Measurements from ENCODE around the gene AKAP13. TPM values are rescaled to one million over a fixed set of nuclear protein-coding genes. Genes with fewer than 3 reads are reported as not detected.
"Not testable (repeated sequence)": the region's sequence is repeated elsewhere in the genome, so short reads cannot be mapped to it uniquely, and the experiment has no call there.

AKAP13 gene
- total RNA-seq, 1 experiment from 2014 or later, result 47.3 TPM

- not testable (repeated sequence) for H3K79me1 ChIP-seq (ENCODE audit: insufficient read depth, low read depth, low read length, poor library complexity, severe bottlenecking); H4K5ac ChIP-seq (ENCODE audit: insufficient read length, low read depth, low read length); H3K27me3 ChIP-seq (ENCODE audit: insufficient read depth, low read length); H2BK15ac ChIP-seq (ENCODE audit: low read depth, low read length); H3K27ac ChIP-seq (ENCODE audit: insufficient read length, low read depth, low read length); H2AFZ ChIP-seq (ENCODE audit: low read length); H3K23me2 ChIP-seq (ENCODE audit: insufficient read length, low read depth, low read length, poor library complexity, severe bottlenecking); H3K14ac ChIP-seq (ENCODE audit: insufficient read depth, low read length); H3K4me2 ChIP-seq (ENCODE audit: insufficient read depth, insufficient read length, low read length); H3T11ph ChIP-seq (ENCODE audit: low read length); H3K4me1 Mint-ChIP-seq; H4K20me1 ChIP-seq (ENCODE audit: control insufficient read depth, insufficient read depth, insufficient read length); H2BK20ac ChIP-seq (ENCODE audit: low read depth, low read length, poor library complexity, severe bottlenecking); H3K56ac ChIP-seq (ENCODE audit: insufficient read length, low read depth, low read length); H3K23ac ChIP-seq (ENCODE audit: insufficient read length, low read depth, low read length); H3K9me3 ChIP-seq (ENCODE audit: control insufficient read depth, low read depth, low read length); H3K9ac ChIP-seq (ENCODE audit: extremely low read depth, insufficient read length, low read length); H4K8ac ChIP-seq (replicated peaks; ENCODE audit: insufficient read length, low read depth, low read length); H3K4me1 ChIP-seq (ENCODE audit: insufficient read depth, low read length); H2BK5ac ChIP-seq (ENCODE audit: insufficient read length, low read length); H4K91ac ChIP-seq (ENCODE audit: insufficient read length, low read depth, low read length); H3K9me3 Mint-ChIP-seq; H3K79me2 ChIP-seq (ENCODE audit: insufficient read depth, low read length); H2BK120ac ChIP-seq (ENCODE audit: low read depth, low read length, poor library complexity, severe bottlenecking); H3K36me3 Mint-ChIP-seq (ENCODE audit: insufficient read depth in 1 of 3, low read depth in 3 of 3); H3K27me3 Mint-ChIP-seq (ENCODE audit: low read depth); H3K18ac ChIP-seq (ENCODE audit: insufficient read length, low read depth, low read length); H3K4ac ChIP-seq (ENCODE audit: low read depth, low read length); H2AK5ac ChIP-seq (ENCODE audit: insufficient read length, low read length); H3K27ac Mint-ChIP-seq; H3K4me3 Mint-ChIP-seq; DNase-seq; H2BK12ac ChIP-seq (ENCODE audit: insufficient read length, low read depth, low read length)
- whole genome bisulfite sequencing (ENCODE audit: extremely low coverage, insufficient read length, low lambda C conversion rate), result no CpG with 5 or more reads among the region's 6 CpGs
Observed at GRCh38 chr15:85344653-85345114, 35.7 kb upstream of the AKAP13 start.

GRCh38 chr15:85345196-85345918 is 35.0 kb upstream of the AKAP13 start:
- H4K91ac ChIP-seq (ENCODE audit: insufficient read length, low read depth, low read length); H3K4me2 ChIP-seq (ENCODE audit: insufficient read depth, insufficient read length, low read length); H2BK5ac ChIP-seq (ENCODE audit: insufficient read length, low read length); H3K27me3 ChIP-seq (ENCODE audit: insufficient read depth, low read length); H3K9ac ChIP-seq (ENCODE audit: extremely low read depth, insufficient read length, low read length); H2BK15ac ChIP-seq (ENCODE audit: low read depth, low read length); H3K27ac Mint-ChIP-seq; H3K79me1 ChIP-seq (ENCODE audit: insufficient read depth, low read depth, low read length, poor library complexity, severe bottlenecking); H2AFZ ChIP-seq (ENCODE audit: low read length); H3K79me2 ChIP-seq (ENCODE audit: insufficient read depth, low read length); H3K4me1 ChIP-seq (ENCODE audit: insufficient read depth, low read length); H3K18ac ChIP-seq (ENCODE audit: insufficient read length, low read depth, low read length); H3K23ac ChIP-seq (ENCODE audit: insufficient read length, low read depth, low read length); H2BK20ac ChIP-seq (ENCODE audit: low read depth, low read length, poor library complexity, severe bottlenecking); H3T11ph ChIP-seq (ENCODE audit: low read length); H4K8ac ChIP-seq (replicated peaks; ENCODE audit: insufficient read length, low read depth, low read length); H2BK120ac ChIP-seq (ENCODE audit: low read depth, low read length, poor library complexity, severe bottlenecking); H3K4me1 Mint-ChIP-seq; H3K9me3 Mint-ChIP-seq; H3K56ac ChIP-seq (ENCODE audit: insufficient read length, low read depth, low read length); H3K4me3 Mint-ChIP-seq; H3K4ac ChIP-seq (ENCODE audit: low read depth, low read length); H2AK5ac ChIP-seq (ENCODE audit: insufficient read length, low read length); H3K14ac ChIP-seq (ENCODE audit: insufficient read depth, low read length); H2BK12ac ChIP-seq (ENCODE audit: insufficient read length, low read depth, low read length); H4K5ac ChIP-seq (ENCODE audit: insufficient read length, low read depth, low read length); H3K36me3 Mint-ChIP-seq (ENCODE audit: insufficient read depth in 1 of 3, low read depth in 3 of 3); H4K20me1 ChIP-seq (ENCODE audit: control insufficient read depth, insufficient read depth, insufficient read length); DNase-seq; H3K23me2 ChIP-seq (ENCODE audit: insufficient read length, low read depth, low read length, poor library complexity, severe bottlenecking); H3K27me3 Mint-ChIP-seq (ENCODE audit: low read depth); H3K9me3 ChIP-seq (ENCODE audit: control insufficient read depth, low read depth, low read length); H3K27ac ChIP-seq (ENCODE audit: insufficient read length, low read depth, low read length): not testable (repeated sequence)
- no CpG with 5 or more reads among the region's 4 CpGs for WGBS (ENCODE audit: extremely low coverage, insufficient read length, low lambda C conversion rate)
